BE2C (cell line): Measurements from ENCODE around the gene ADCYAP1.

Experiments
- DNase-seq: peaks from one replicate; pipeline ENCODE4 v3.0.0-alpha.2; 2020
- H3K27me3 ChIP-seq: fragments of 250-450 bp; sonication (Bioruptor Pico); 2 replicates; pipeline ENCODE4 v1.5.1; 2020; ENCODE audit warnings: mild to moderate bottlenecking
- H3K36me3 ChIP-seq: fragments of 250-450 bp; sonication (Bioruptor Pico); 2 replicates; pipeline ENCODE4 v1.5.1; 2020; ENCODE audit warnings: mild to moderate bottlenecking
- H3K4me1 ChIP-seq: fragments of 250-450 bp; sonication (Bioruptor Pico); 2 replicates; pipeline ENCODE4 v1.5.1; 2020
- H3K4me3 ChIP-seq: 2 replicates; pipeline ENCODE4 v1.5.1; 2011; ENCODE audit warnings: low read depth, low read length
- H3K9me3 ChIP-seq: fragments of 250-450 bp; sonication (Bioruptor Pico); 2 replicates; pipeline ENCODE4 v1.5.1; 2020
- TF ChIP-seq, protein P1 (sequence below): IDR thresholded peaks from 2 replicates; pipeline ENCODE4 v1.5.1; 2012; ENCODE audit warnings: mild to moderate bottlenecking, low read depth, low read length

The ADCYAP1 gene

DNA sequence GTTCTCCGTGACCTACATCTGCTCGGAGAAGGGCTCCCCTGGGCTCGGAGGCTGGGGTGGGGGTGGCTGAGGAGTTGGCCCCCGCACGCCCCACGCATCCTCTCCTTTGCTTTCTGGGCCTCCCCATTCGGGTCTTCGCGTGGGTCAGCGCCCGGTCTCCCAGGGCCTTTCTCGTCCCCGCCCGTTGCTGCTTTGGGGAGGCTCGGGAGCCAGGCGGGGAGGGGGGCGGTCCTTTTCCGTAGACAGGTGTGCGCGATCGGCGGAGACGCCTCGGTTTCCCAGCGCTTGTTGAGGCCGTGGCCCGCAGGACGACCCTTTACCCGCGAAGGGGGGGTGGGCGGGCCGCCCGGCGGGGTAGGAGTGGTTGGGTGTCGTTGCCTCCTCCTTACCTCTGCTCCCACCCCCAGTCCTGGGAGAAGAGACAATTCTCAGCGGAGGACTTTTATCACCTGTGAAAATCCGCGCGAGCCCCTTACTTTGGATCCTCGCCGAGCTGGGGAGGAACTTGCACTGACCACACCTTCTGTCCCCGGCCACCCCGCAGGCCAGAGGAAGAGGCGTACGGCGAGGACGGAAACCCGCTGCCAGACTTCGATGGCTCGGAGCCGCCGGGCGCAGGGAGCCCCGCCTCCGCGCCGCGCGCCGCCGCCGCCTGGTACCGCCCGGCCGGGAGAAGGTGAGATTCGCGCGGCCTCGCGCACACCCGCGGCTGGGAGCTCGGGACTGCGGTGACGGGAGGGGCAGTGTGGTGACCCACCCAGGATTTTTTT is 2.6 kb downstream of the ADCYAP1 start:
- peak; percentile 37 for DNase-seq
- no peaks in the 10 kb centered on the region for H3K9me3 ChIP-seq
- H3K27me3 ChIP-seq, result no peaks in the 10 kb centered on the region
- peaks cover 3% of the 10 kb centered on the region; the same call in 1 of the 2 replicates for H3K4me1 ChIP-seq
- TF ChIP-seq, protein P1, sequence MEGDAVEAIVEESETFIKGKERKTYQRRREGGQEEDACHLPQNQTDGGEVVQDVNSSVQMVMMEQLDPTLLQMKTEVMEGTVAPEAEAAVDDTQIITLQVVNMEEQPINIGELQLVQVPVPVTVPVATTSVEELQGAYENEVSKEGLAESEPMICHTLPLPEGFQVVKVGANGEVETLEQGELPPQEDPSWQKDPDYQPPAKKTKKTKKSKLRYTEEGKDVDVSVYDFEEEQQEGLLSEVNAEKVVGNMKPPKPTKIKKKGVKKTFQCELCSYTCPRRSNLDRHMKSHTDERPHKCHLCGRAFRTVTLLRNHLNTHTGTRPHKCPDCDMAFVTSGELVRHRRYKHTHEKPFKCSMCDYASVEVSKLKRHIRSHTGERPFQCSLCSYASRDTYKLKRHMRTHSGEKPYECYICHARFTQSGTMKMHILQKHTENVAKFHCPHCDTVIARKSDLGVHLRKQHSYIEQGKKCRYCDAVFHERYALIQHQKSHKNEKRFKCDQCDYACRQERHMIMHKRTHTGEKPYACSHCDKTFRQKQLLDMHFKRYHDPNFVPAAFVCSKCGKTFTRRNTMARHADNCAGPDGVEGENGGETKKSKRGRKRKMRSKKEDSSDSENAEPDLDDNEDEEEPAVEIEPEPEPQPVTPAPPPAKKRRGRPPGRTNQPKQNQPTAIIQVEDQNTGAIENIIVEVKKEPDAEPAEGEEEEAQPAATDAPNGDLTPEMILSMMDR, result no peak
- peak overlapping the region; percentile 68 for H3K4me3 ChIP-seq
- H3K36me3 ChIP-seq, result peaks cover 9% of the 10 kb centered on the region; the same call in 1 of the 2 replicates

DNA sequence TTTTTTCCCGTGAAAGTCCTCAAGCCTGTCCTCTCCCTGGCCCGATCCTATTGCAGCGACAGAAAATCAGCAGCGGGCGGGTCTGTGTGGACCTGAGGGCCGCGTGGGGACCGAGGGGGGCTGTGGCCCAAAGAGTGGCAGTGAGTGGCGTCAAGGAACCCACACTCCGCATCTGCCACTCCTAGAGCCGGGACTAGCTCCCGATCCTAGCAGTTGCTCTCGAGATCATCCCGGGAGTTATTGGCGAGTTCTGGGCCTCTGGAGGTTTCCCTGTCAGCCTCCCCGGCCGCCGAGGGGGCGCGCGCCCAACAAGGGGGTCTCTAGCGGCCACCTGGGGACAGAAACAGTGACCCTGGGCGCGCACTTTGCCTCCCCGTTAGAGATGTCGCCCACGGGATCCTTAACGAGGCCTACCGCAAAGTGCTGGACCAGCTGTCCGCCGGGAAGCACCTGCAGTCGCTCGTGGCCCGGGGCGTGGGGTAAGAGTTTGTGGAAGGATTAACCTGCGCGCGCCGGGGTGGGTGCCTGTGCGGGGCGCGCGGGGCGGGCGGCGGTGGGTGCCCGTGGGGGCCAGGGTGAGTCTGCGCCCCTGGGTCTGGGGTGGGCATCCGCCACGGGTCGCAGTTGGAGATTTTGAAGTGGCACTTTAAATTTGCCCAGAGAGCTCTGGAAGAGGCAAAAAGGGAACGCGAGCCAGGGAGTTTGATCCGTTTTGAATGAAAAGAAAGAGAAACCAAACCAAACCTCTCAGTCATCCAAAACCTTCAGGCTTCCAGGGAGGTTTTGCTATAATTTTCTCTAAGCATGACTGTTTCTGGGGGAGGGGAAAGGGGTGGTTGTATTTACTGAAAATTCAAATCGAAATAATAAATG is 3.5 kb downstream of the ADCYAP1 start:
- TF ChIP-seq, protein P1, result no peak
- DNase-seq, result no peak
- no peak overlapping the region for H3K4me3 ChIP-seq
- no peaks in the 10 kb centered on the region for H3K4me1 ChIP-seq
- H3K27me3 ChIP-seq, result no peaks in the 10 kb centered on the region
- H3K36me3 ChIP-seq, result peaks cover 9% of the 10 kb centered on the region; the same call in 1 of the 2 replicates
- H3K9me3 ChIP-seq, result no peaks in the 10 kb centered on the region

DNA sequence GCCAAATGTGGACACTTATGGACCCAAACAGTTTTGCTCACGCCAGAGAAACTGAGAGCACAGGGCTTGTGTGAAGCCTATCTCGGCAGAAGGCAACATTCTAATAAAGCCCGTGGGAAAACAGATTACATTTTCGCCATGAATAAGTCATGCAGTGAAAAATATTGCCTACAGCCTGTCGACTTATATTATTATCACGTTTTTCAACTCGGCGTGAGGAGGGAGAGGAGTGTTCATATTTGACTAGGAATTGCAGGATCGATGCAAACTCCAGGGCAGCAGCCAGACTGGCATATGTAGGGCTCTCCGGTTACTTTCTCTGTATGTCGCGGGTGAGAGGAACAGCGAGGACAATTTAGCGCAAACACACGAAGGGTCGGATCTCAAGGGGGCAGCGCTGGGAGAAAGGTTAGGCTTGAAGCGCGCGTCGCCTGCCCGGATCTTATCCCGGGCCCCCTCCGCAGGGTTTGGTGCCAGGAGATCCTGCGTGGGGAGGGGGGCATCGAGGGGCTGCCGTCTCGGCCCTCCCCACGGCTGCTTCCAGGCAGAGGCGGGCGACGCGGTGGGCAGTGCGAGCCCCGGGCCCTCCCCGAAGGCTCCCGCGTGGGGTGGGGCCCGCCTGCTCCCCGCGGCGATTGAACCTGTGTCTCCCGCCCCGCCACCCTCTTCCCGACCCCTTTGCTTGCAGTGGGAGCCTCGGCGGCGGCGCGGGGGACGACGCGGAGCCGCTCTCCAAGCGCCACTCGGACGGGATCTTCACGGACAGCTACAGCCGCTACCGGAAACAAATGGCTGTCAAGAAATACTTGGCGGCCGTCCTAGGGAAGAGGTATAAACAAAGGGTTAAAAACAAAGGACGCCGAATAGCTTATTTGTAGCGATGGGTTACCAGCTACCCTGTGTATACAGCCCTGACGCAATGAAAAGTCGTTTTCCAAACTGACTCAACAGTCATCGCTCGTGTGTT is 4.4 kb downstream of the ADCYAP1 start:
- DNase-seq, result no peak
- TF ChIP-seq, protein P1, result no peak
- peaks cover 9% of the 10 kb centered on the region; the same call in 1 of the 2 replicates for H3K36me3 ChIP-seq
- no peaks in the 10 kb centered on the region for H3K9me3 ChIP-seq
- H3K4me1 ChIP-seq, result no peaks in the 10 kb centered on the region
- no peaks in the 10 kb centered on the region for H3K27me3 ChIP-seq
- no peak overlapping the region for H3K4me3 ChIP-seq

DNA sequence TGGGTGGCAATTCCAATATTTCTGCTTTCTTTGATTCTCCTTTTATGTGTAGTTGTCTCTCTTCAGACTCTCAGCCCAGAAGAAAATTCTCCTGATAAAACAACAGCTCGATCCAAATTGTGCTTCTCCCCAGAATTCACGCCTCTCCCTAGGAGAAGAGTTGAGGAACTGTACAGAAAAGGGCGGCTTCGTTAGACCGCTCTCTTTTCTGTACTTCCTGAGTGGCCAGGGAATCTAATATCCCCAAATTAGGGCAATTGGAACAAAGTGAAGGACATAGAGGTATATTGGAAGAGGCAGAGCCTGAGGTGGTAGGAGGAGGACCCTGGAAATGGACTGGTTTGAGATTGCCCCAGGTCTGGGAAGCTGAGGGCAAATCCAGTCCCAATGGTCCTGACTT is 5.6 kb downstream of the ADCYAP1 start:
- DNase-seq, result no peak
- TF ChIP-seq, protein P1, result no peak
- Histone ChIP-seq H3K9me3 (no peaks in the 10 kb centered on the region), H3K36me3 (peaks cover 9% of the 10 kb centered on the region; the same call in 1 of the 2 replicates), H3K27me3 (no peaks in the 10 kb centered on the region), H3K4me1 (no peaks in the 10 kb centered on the region), H3K4me3 (no peak overlapping the region)

DNA sequence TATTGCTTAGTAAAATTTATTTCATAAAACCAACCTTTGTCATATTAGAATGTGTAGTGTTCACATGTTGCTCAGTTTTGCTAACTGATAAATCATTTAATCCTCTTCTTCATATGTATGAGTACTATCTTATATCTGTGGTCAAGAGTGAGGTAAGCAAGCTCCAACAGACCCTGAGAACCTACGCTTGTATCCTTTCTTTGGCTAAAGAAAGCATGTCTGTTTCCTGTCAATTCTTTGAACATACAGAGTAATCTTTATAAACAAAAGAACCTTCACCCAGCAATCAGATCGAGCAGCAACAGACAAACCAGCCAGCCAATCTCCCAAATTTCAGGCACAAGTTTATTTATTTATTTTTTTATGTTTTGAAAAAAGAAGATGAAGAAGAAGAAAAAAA is 6.4 kb downstream of the ADCYAP1 start:
- no peaks in the 10 kb centered on the region for H3K4me1 ChIP-seq
- TF ChIP-seq, protein P1, result no peak
- H3K36me3 ChIP-seq, result peaks cover 9% of the 10 kb centered on the region; the same call in 1 of the 2 replicates
- H3K9me3 ChIP-seq, result no peaks in the 10 kb centered on the region
- H3K27me3 ChIP-seq, result no peaks in the 10 kb centered on the region
- H3K4me3 ChIP-seq, result no peak overlapping the region
- no peak for DNase-seq
